Suprapubic skin (tissue), 4 donors: ENCODE results near the gene CADPS. TPM values are rescaled to one million over a fixed set of nuclear protein-coding genes. Genes with fewer than 3 reads are reported as not detected.

Experiments used
- DNase-seq, 2 donors: peaks; one replicate each; pipeline ENCODE4 v3.0.0-alpha.2; 2019; ENCODE audit warnings: low spot score in 2 of 2
- H3K27ac ChIP-seq: fragments of 200-600 bp; sonication (generic); one replicate; pipeline ENCODE4 v1.5.1; 2019
- H3K27me3 ChIP-seq: fragments of 200-600 bp; sonication (generic); one replicate; pipeline ENCODE4 v1.5.1; 2019
- H3K36me3 ChIP-seq: fragments of 200-600 bp; sonication (generic); one replicate; pipeline ENCODE4 v1.5.1; 2019
- H3K4me1 ChIP-seq: fragments of 200-600 bp; sonication (generic); one replicate; pipeline ENCODE4 v1.5.1; 2019
- H3K4me3 ChIP-seq: fragments of 200-600 bp; sonication (generic); one replicate; pipeline ENCODE4 v1.5.1; 2019; ENCODE audit warnings: mild to moderate bottlenecking
- H3K9me3 ChIP-seq: fragments of 200-600 bp; sonication (generic); one replicate; pipeline ENCODE4 v1.5.1; 2019
- CTCF ChIP-seq, 2 donors: fragments of 200-600 bp in 1 of 2; fragments of 450-650 bp in 1 of 2; sonication (generic) in 1 of 2; IDR thresholded peaks; one replicate each; pipeline ENCODE4 v1.5.1; 2016 to 2019; ENCODE audit warnings: antibody characterized with exemption in 2 of 2, mild to moderate bottlenecking in 1 of 2, moderate library complexity in 1 of 2
- EP300 ChIP-seq: sonication (generic); formaldehyde crosslinking; IDR thresholded peaks from one replicate; pipeline ENCODE4 v1.6.1; 2017; ENCODE audit warnings: antibody characterized with exemption
- POLR2A ChIP-seq, 2 donors: fragments of 450-650 bp; IDR thresholded peaks; one replicate each; pipeline ENCODE4 v1.6.1; 2017; ENCODE audit warnings: antibody characterized with exemption in 2 of 2, mild to moderate bottlenecking in 2 of 2, moderate library complexity in 2 of 2
- POLR2AphosphoS5 ChIP-seq, 3 donors: sonication (generic); formaldehyde crosslinking; IDR thresholded peaks; one replicate each; pipeline ENCODE4 v1.6.1; 2017; ENCODE audit warnings: antibody characterized with exemption in 3 of 3
- WGBS: methylation state at CpG from one replicate; pipeline ENCODE4 v1.1.5; 2018; 5-methylcytosine and 5-hydroxymethylcytosine counted together
- total RNA-seq, 4 donors: library from RNA; depleted of rRNA; stranded (reverse); fragments of >200 nt; gene quantifications; one replicate each; pipeline ENCODE4 v1.1.0, GENCODE V29; 2016

CADPS gene
- total RNA-seq, 4 donors from 2014 or later: 0.57 to 3.8 (median 3.0) TPM

DNA sequence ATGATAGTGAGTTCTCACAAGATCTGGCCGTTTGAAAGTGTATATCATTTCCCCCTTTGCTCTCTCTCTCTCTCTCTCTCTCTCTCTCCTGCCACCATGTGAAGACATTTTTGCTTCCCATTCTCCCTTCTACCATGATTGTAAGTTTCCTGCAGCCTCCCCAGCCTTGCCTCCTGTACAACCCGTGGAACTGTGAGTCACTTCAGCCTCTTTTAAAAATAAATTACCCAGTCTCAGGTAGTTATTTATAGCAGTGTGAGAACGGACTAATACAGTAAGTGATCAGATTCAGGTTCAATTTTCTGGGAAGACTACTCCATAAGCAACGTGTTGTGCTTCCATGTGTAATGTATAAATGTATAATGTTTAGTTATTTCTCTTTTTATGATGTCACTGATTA, 29.2 kb downstream of the CADPS start:
- Histone ChIP-seq H3K4me1 (no peaks in the 10 kb centered on the region), H3K9me3 (no peaks in the 10 kb centered on the region), H3K4me3 (no peak overlapping the region), H3K27ac (no peak overlapping the region), H3K36me3 (no peaks in the 10 kb centered on the region), H3K27me3 (no peaks in the 10 kb centered on the region)
- 70% methylated on average over 4 of the region's 4 CpGs for WGBS
- TF ChIP-seq POLR2AphosphoS5 (IDR thresholded peaks at IDR 0.05) (no peak), CTCF (IDR thresholded peaks at IDR 0.05) (no peak)
- no peak for DNase-seq

DNA sequence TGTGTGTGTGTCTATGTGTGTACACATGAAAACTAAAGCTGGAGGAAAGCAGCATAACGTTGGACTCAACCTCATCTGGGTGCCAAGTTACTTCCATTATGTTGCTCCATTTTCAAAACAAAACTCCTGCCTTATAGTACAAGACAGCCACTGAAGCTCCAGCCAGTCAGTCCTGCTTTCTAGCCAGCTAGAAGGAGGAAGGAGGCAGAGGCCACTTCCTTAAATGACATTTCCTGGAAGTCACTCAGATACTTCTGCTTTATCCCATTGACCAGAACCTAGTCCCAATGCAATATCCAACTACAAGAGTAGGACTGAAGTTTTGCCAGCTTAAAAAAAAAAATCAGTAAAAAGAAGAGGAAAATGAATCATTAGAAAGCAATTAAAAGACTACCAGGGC, 31.7 kb downstream of the CADPS start:
- 42% methylated on average over 1 of the region's 1 CpG for WGBS
- Histone ChIP-seq H3K9me3 (no peaks in the 10 kb centered on the region), H3K36me3 (no peaks in the 10 kb centered on the region), H3K27ac (no peak overlapping the region), H3K4me1 (no peaks in the 10 kb centered on the region), H3K4me3 (no peak overlapping the region), H3K27me3 (peaks cover 3% of the 10 kb centered on the region)
- TF ChIP-seq CTCF (IDR thresholded peaks at IDR 0.05): no peak
- TF ChIP-seq POLR2A (IDR thresholded peaks at IDR 0.05): no peak
- TF ChIP-seq EP300: no peak
- no peak for TF ChIP-seq POLR2AphosphoS5 (IDR thresholded peaks at IDR 0.05)
- DNase-seq: no peak

GRCh38 chr3:62839748-62840147, 35.5 kb downstream of the CADPS start:
- WGBS: 64% methylated on average over 1 of the region's 1 CpG
- DNase-seq: no peak
- H3K27me3 ChIP-seq: peaks cover 3% of the 10 kb centered on the region
- H3K4me1 ChIP-seq: no peaks in the 10 kb centered on the region
- no peak overlapping the region for H3K27ac ChIP-seq
- no peaks in the 10 kb centered on the region for H3K9me3 ChIP-seq
- H3K4me3 ChIP-seq: no peak overlapping the region
- no peaks in the 10 kb centered on the region for H3K36me3 ChIP-seq
- TF ChIP-seq POLR2A (IDR thresholded peaks at IDR 0.05): no peak
- TF ChIP-seq EP300: no peak
- no peak for TF ChIP-seq CTCF (IDR thresholded peaks at IDR 0.05)
- TF ChIP-seq POLR2AphosphoS5 (IDR thresholded peaks at IDR 0.05): no peak

GRCh38 chr3:62837145-62837787, 38.0 kb downstream of the CADPS start:
- WGBS: 79% methylated on average over 6 of the region's 6 CpGs
- no peak for DNase-seq
- peaks cover 3% of the 10 kb centered on the region for H3K27me3 ChIP-seq
- no peaks in the 10 kb centered on the region for H3K4me1 ChIP-seq
- H3K9me3 ChIP-seq: no peaks in the 10 kb centered on the region
- H3K36me3 ChIP-seq: no peaks in the 10 kb centered on the region
- TF ChIP-seq POLR2A (IDR thresholded peaks at IDR 0.05) (no peak), EP300 (no peak), POLR2AphosphoS5 (IDR thresholded peaks at IDR 0.05) (no peak), CTCF (IDR thresholded peaks at IDR 0.05) (no peak)
- no peak overlapping the region for H3K27ac ChIP-seq
- H3K4me3 ChIP-seq: no peak overlapping the region

DNA sequence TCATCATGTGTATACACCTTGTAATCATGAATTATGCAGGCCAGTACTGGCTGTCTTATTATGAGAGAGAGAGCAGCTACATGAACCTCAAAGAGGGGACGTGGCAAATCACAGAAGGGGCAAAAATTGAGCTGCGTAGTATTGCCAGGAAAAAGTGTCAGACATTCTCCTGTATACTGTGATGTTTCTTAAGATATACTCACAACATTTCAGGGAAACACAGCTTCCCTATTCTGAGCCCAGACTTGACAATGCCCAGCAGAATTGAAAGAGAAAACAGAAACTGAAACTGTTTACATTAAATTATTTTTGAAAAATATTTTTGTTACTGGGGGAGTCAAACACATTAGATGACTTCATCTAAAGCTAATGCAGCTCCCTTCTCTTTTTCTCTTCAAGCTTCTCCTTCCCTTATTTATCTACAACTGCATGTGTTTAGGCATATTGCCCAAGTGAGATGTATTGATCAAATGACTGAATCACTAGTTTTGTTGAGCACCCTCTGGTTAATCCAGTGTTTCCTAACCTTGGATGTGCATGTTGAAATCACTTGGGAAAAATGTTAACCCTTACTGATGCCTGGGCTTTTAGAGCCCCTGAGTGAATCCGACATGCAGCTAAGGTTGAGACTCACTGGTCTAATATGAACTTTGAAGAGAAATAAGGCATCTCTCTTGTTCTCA, 39.5 kb downstream of the CADPS start:
- no peak overlapping the region for H3K27ac ChIP-seq
- no peak overlapping the region for H3K4me3 ChIP-seq
- peaks cover 3% of the 10 kb centered on the region for H3K27me3 ChIP-seq
- no peaks in the 10 kb centered on the region for H3K4me1 ChIP-seq
- H3K9me3 ChIP-seq: no peaks in the 10 kb centered on the region
- TF ChIP-seq CTCF (IDR thresholded peaks at IDR 0.05): no peak
- TF ChIP-seq POLR2AphosphoS5 (IDR thresholded peaks at IDR 0.05): no peak
- no peak for TF ChIP-seq POLR2A (IDR thresholded peaks at IDR 0.05)
- TF ChIP-seq EP300: no peak
- 77% methylated on average over 3 of the region's 3 CpGs for WGBS
- no peaks in the 10 kb centered on the region for H3K36me3 ChIP-seq
- no peak for DNase-seq
